Gastrocnemius medialis (tissue), 4 donors: ENCODE results near the gene FKRP. TPM values are rescaled to one million over a fixed set of nuclear protein-coding genes. Genes with fewer than 3 reads are reported as not detected.

ENCODE experiments used
- ATAC-seq, 2 donors: fragments of 150-250 bp; one replicate each; pipeline ENCODE4 v1.9.1; 2016
- DNase-seq, 2 donors: peaks; one replicate each; pipeline ENCODE4 v3.0.0-alpha.2; 2019
- H3K27ac ChIP-seq, 4 donors: fragments of 200-600 bp; sonication (generic); 1 replicate in 1 of 4; 2 replicates in 3 of 4; pipeline ENCODE4 v1.5.1; 2016 to 2018; ENCODE audit warnings: mild to moderate bottlenecking in 2 of 4, moderate library complexity in 1 of 4
- H3K27me3 ChIP-seq, 3 donors: fragments of 200-600 bp; sonication (generic) in 2 of 3; 1 replicate in 1 of 3; 2 replicates in 2 of 3; pipeline versions ENCODE4 v1.5.1 to v1.6.0; 2016 to 2019; ENCODE audit warnings: mild to moderate bottlenecking in 1 of 3, moderate library complexity in 1 of 3
- H3K36me3 ChIP-seq, 2 donors: fragments of 200-600 bp; sonication (generic) in 1 of 2; one replicate each; pipeline ENCODE4 v1.5.1; 2017 to 2018
- H3K4me1 ChIP-seq, 2 donors: fragments of 200-600 bp; sonication (generic) in 1 of 2; one replicate each; pipeline ENCODE4 v1.5.1; 2016 to 2017; ENCODE audit warnings: mild to moderate bottlenecking in 2 of 2
- H3K4me3 ChIP-seq, 4 donors: fragments of 200-600 bp; sonication (generic) in 3 of 4; 1 replicate in 1 of 4; 2 replicates in 3 of 4; pipeline ENCODE4 v1.5.1; 2016 to 2019; ENCODE audit warnings: mild to moderate bottlenecking in 2 of 4
- H3K9me3 ChIP-seq, 3 donors: fragments of 200-600 bp; sonication (generic) in 2 of 3; 1 replicate in 1 of 3; 2 replicates in 2 of 3; pipeline ENCODE4 v1.5.1; 2016 to 2019
- CTCF ChIP-seq, 5 experiments: fragments of 450-650 bp in 3 of 5; fragments of 200-600 bp in 2 of 5; sonication (generic) in 2 of 5; IDR thresholded peaks in 4 of 5; conservative IDR thresholded peaks in 1 of 5; 1 replicate in 4 of 5; 2 replicates in 1 of 5; pipeline ENCODE4 v1.5.1; 2016 to 2019; ENCODE audit warnings: antibody characterized with exemption in 5 of 5, mild to moderate bottlenecking in 3 of 5, moderate library complexity in 3 of 5
- POLR2A ChIP-seq, 2 donors: fragments of 450-650 bp; IDR thresholded peaks; one replicate each; pipeline ENCODE4 v1.6.1; 2017; ENCODE audit warnings: antibody characterized with exemption in 2 of 2, mild to moderate bottlenecking in 2 of 2, moderate library complexity in 2 of 2
- in situ Hi-C, 4 donors: fragments of 200-750 bp; cut with MboI; loops; one replicate each; pipeline versions ENCODE4 v1.15.0 to v1.8.0; 2017; ENCODE audit warnings: low sequenced_read_pairs in 4 of 4
- intact Hi-C: fragments of 100-400 bp; cut with DNase I; formaldehyde crosslinking; loops from one replicate; pipeline ENCODE4 v1.15.1; 2023; ENCODE audit warnings: low total_unique reads
- total RNA-seq, 4 donors: library from RNA; depleted of rRNA; stranded (reverse); fragments of >200 nt; gene quantifications; one replicate each; pipeline versions ENCODE4 v1.1.0 to v1.2.3, GENCODE V29; 2016

FKRP gene
- total RNA-seq, 4 donors from 2014 or later: 16.5 to 23.0 (median 18.9) TPM

GRCh38 chr19:46785980-46786235 lies 40.1 kb downstream of the FKRP start:
- DNase-seq: no peak
- in situ Hi-C loops: no loop called here
- peaks cover 13 to 14% of the 10 kb centered on the region in 2 donors for H3K4me1 ChIP-seq

DNA sequence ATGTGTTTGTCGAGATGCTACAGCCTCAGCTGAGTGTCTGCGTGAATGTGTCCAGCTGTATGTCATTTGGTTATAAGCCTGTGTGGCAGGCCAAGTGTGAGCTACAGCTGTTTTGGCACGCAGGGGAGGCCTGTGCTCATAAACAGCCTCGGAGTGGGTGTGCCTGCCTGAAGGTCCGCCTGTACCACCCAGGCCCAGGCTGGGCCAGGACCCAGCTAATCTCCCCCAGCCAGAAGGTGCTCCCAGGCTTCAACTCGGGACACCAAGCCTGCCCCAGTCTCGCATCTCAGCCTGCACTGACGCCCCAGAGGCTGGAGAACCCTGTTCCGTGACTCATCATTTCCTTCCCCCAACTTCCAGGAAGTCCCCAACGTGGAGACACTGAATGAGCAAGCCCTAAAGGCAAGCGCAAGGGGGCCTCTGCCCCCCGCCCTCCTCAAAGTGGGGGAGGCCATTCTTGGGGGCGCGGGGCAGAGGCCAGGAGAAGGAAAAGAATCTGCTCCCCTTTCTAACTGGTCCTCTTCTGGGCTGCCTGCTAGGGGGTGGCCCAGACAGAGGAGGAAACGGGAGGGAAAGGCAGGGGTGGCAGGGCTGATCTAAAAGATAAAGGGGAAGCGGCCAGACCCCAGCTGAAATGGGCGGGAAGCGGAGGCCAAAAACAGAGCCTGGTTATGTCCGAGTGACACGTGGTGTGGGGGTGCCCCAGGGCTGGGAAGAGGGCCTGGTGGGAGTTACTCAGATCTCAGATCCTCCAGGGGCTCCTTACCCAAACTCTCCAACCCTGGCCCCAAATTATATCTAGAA lies 40.6 kb downstream of the FKRP start:
- H3K27ac ChIP-seq: peak overlapping the region; percentile 67 to 80 (median 72)
- in situ Hi-C loops (no loop called here), intact Hi-C loops (no loop called here)
- TF ChIP-seq CTCF (IDR thresholded peaks at IDR 0.05 in 4 of 5, conservative IDR thresholded peaks at IDR 0.05 in 1 of 5): no peak
- no peak for TF ChIP-seq POLR2A (IDR thresholded peaks at IDR 0.05)
- H3K36me3 ChIP-seq: no peaks in the 10 kb centered on the region
- ATAC-seq (peak; percentile 40 to 57), DNase-seq (peak; percentile 40 to 50)
- H3K4me1 ChIP-seq: peaks cover 13 to 14% of the 10 kb centered on the region in 2 donors
- peak overlapping the region; percentile 57 to 65 (median 62) for H3K4me3 ChIP-seq
- no peaks in the 10 kb centered on the region for H3K9me3 ChIP-seq
- peaks cover 11 to 23% (median 18%) of the 10 kb centered on the region in 3 donors for H3K27me3 ChIP-seq

More at GRCh38 chr19:46785980-46786235, 40.1 kb downstream of the FKRP start:
- no peaks in the 10 kb centered on the region for H3K9me3 ChIP-seq
- intact Hi-C loops: no loop called here
- no peaks in the 10 kb centered on the region for H3K36me3 ChIP-seq
- peak overlapping the region in 3 of 4 donors; percentile 57 to 65 (median 61) for H3K4me3 ChIP-seq
- TF ChIP-seq CTCF (IDR thresholded peaks at IDR 0.05 in 4 of 5, conservative IDR thresholded peaks at IDR 0.05 in 1 of 5) (no peak), POLR2A (IDR thresholded peaks at IDR 0.05) (no peak)
- peak overlapping the region; percentile 67 to 80 (median 72) for H3K27ac ChIP-seq
- H3K27me3 ChIP-seq: peaks cover 11 to 23% (median 18%) of the 10 kb centered on the region in 3 donors
- ATAC-seq: no peak

DNA sequence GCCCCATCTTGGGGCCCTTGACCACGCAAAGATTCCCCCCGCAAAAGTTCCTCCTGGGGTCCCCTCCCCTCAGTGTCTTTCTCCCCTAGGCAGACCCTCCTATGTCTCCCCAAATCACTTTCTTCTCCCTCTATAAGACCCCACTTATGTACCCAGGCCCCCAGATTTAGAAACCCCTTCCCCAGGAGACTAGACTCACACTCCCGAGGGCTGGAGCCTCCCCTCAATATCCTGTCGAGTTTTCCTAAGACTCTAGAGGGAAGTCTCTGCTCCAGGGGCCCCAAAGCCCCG lies 41.1 kb downstream of the FKRP start:
- intact Hi-C loops: no loop called here
- TF ChIP-seq CTCF (IDR thresholded peaks at IDR 0.05 in 4 of 5, conservative IDR thresholded peaks at IDR 0.05 in 1 of 5): no peak
- no peak for TF ChIP-seq POLR2A (IDR thresholded peaks at IDR 0.05)
- H3K4me1 ChIP-seq: peaks cover 13 to 14% of the 10 kb centered on the region in 2 donors
- no peaks in the 10 kb centered on the region for H3K9me3 ChIP-seq
- H3K27ac ChIP-seq: peak overlapping the region; percentile 67 to 80 (median 72)
- no peaks in the 10 kb centered on the region for H3K36me3 ChIP-seq
- H3K27me3 ChIP-seq: peaks cover 11 to 23% (median 18%) of the 10 kb centered on the region in 3 donors
- peak overlapping the region; percentile 57 to 65 (median 62) for H3K4me3 ChIP-seq
- ATAC-seq: no peak
- in situ Hi-C loops: no loop called here
- no peak for DNase-seq

DNA sequence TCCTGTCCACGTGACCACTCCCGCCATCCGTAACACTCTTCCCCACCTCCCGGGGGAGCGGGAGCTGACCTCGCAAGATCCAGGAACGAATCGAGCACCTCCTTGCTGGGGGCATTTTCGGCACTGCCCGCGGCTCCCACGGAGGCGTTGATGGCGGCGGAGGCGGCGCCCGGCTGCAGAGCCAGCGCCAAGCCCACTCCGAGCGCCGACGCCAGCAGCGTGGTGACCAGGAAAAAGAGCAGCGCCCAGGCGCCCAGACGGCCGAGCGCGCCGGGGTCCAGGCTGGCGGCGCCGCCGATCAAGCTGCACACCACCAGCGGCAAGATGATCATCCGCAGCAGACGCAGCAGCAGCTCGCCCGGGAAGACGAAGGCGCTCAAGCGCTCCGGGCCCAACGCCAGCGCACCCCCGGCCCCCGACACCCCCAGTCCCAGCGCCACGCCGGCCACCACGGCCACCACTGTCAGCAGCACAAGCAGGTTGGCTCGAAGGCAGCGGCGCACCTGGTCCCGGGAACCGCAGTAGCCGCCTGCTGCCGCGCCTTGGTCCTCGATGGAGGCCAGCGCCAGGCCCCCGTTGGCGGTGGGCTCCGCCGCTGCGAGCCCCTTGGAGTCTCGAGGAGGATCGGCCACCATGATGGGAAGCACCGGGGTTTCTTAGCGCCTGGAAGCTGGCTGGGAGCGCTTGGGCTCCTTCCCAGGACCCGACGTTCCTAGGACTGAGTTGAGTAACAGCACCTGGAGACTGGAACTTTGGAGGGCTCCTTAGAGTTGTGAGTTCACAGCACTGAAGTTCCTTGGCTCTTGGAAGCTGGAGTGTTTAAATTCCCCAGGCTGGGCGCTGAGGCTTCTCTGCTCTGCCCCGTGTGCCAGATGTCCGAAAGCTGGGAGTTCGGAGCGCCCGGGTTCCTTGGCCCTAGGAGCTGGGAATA lies 41.7 kb downstream of the FKRP start:
- Histone ChIP-seq H3K27me3 (peaks cover 11 to 23% (median 18%) of the 10 kb centered on the region in 3 donors), H3K27ac (peak overlapping the region; percentile 67 to 80 (median 72)), H3K4me1 (peaks cover 13 to 14% of the 10 kb centered on the region in 2 donors), H3K9me3 (no peaks in the 10 kb centered on the region), H3K36me3 (no peaks in the 10 kb centered on the region), H3K4me3 (peak overlapping the region; percentile 57 to 65 (median 62))
- DNase-seq: peak; percentile 16 to 62
- in situ Hi-C loops (no loop called here), intact Hi-C loops (no loop called here)
- ATAC-seq: peak; percentile 37 to 50
- TF ChIP-seq CTCF (IDR thresholded peaks at IDR 0.05 in 4 of 5, conservative IDR thresholded peaks at IDR 0.05 in 1 of 5) (no peak), POLR2A (IDR thresholded peaks at IDR 0.05) (no peak)
